ENCODE measurements around the gene RTN4R. TPM values are rescaled to one million over a fixed set of nuclear protein-coding genes. Genes with fewer than 3 reads are reported as not detected.
A peak's percentile ranks its signal among the peaks of the same experiment; 100 is the strongest.

RTN4R gene
- total and polyA plus RNA-seq, 9 of the 15 experiments (the other 6 are each of a cell fraction or from before 2014, with no cell fraction given): 0.04 to 2.8 (median 1.4) TPM; not detected in 3

MicroRNAs encoded within 50 kb of the gene (microRNA counts, 767-probe panel; counts per million panel counts)
- 499 counts per million, percentile 9 among the panel's probes with 10 or more counts for microRNA hsa-miR-1286

Small RNA genes within 50 kb of the gene (microRNA-seq; reads per million reads assigned to microRNA genes)
- 1.7 reads per million, percentile 23 among the genes with 10 or more reads in this experiment for gene MIR1286 (ENCODE audit: borderline microRNAs expressed)

Small RNA genes within 50 kb of the gene (small RNA-seq; reads per million reads assigned to genes)
- gene MIR1286: 1.1 reads per million, percentile 63 among the genes with 10 or more reads in this experiment

Other genes starting within 250 kb of the RTN4R start
Only the 7 nearest of the 11 such genes appear.
- 2,045 and 2,260 TPM in 2 replicates for gene RANBP1, start 152.2 kb downstream of the RTN4R start, total RNA-seq (2014; rRNA removed)
- gene RANBP1, start 152.2 kb downstream of the RTN4R start, total RNA-seq (2014; rRNA removed; fragmentation: Illumina TruSeq; extraction: Trizol): 1,191 and 1,409 TPM in 2 replicates
- 1,591 and 1,659 TPM in 2 replicates for gene RANBP1, start 152.2 kb downstream of the RTN4R start, total RNA-seq (2015; rRNA removed; fragmentation: Illumina TruSeq; extraction: Trizol)
- gene RANBP1, start 152.2 kb downstream of the RTN4R start, total RNA-seq (2021): 1,289 and 1,311 TPM in 2 replicates
- gene RANBP1, start 152.2 kb downstream of the RTN4R start, polyA plus RNA-seq (2011; rRNA removed): 1,082 and 1,351 TPM in 2 replicates
- gene RANBP1, start 152.2 kb downstream of the RTN4R start, polyA plus RNA-seq (2014; fragmentation: Illumina TruSeq; extraction: Trizol): 1,518 and 1,621 TPM in 2 replicates
- gene RANBP1, start 152.2 kb downstream of the RTN4R start, polyA plus RNA-seq (2014; fragmentation: Nextera tagmentation; extraction: Ambion mirVana): 100 to 1,000 TPM; 162 to 207 TPM
- 2,237 and 2,891 TPM in 2 replicates for gene RANBP1, start 152.2 kb downstream of the RTN4R start, polyA plus RNA-seq (2014; rRNA removed)
- gene TRMT2A, start 151.1 kb downstream of the RTN4R start, total RNA-seq (2014; rRNA removed): 203 and 254 TPM in 2 replicates
- 31.5 and 47.4 TPM in 2 replicates for gene TRMT2A, start 151.1 kb downstream of the RTN4R start, total RNA-seq (2014; rRNA removed; fragmentation: Illumina TruSeq; extraction: Trizol)
- 151 and 170 TPM in 2 replicates for gene TRMT2A, start 151.1 kb downstream of the RTN4R start, total RNA-seq (2015; rRNA removed; fragmentation: Illumina TruSeq; extraction: Trizol)
- gene TRMT2A, start 151.1 kb downstream of the RTN4R start, total RNA-seq (2021): 222 and 242 TPM in 2 replicates
- gene TRMT2A, start 151.1 kb downstream of the RTN4R start, polyA plus RNA-seq (2011; rRNA removed): 102 and 189 TPM in 2 replicates
- gene TRMT2A, start 151.1 kb downstream of the RTN4R start, polyA plus RNA-seq (2014; fragmentation: Illumina TruSeq; extraction: Trizol): 140 and 177 TPM in 2 replicates
- gene TRMT2A, start 151.1 kb downstream of the RTN4R start, polyA plus RNA-seq (2014; fragmentation: Nextera tagmentation; extraction: Ambion mirVana): 1 to 10 TPM; 1.6 to 6.6 TPM
- gene TRMT2A, start 151.1 kb downstream of the RTN4R start, polyA plus RNA-seq (2014; rRNA removed): 258 and 265 TPM in 2 replicates
- 16.4 and 27.9 TPM in 2 replicates for gene ZDHHC8, start 136.5 kb downstream of the RTN4R start, total RNA-seq (2014; rRNA removed)
- gene ZDHHC8, start 136.5 kb downstream of the RTN4R start, total RNA-seq (2014; rRNA removed; fragmentation: Illumina TruSeq; extraction: Trizol): 4.5 and 7.5 TPM in 2 replicates
- 9.8 and 11.3 TPM in 2 replicates for gene ZDHHC8, start 136.5 kb downstream of the RTN4R start, total RNA-seq (2015; rRNA removed; fragmentation: Illumina TruSeq; extraction: Trizol)
- 99.5 and 109 TPM in 2 replicates for gene ZDHHC8, start 136.5 kb downstream of the RTN4R start, total RNA-seq (2021)
- gene ZDHHC8, start 136.5 kb downstream of the RTN4R start, polyA plus RNA-seq (2011; rRNA removed): 21.3 and 39.4 TPM in 2 replicates
- 34.6 and 58.2 TPM in 2 replicates for gene ZDHHC8, start 136.5 kb downstream of the RTN4R start, polyA plus RNA-seq (2014; fragmentation: Illumina TruSeq; extraction: Trizol)
- gene ZDHHC8, start 136.5 kb downstream of the RTN4R start, polyA plus RNA-seq (2014; fragmentation: Nextera tagmentation; extraction: Ambion mirVana): under 1 TPM; 0.04 to 0.15 TPM
- 74.5 and 108 TPM in 2 replicates for gene ZDHHC8, start 136.5 kb downstream of the RTN4R start, polyA plus RNA-seq (2014; rRNA removed)
- gene CCDC188, start 117.3 kb downstream of the RTN4R start, total RNA-seq (2014; rRNA removed): not detected in 2 replicates
- gene CCDC188, start 117.3 kb downstream of the RTN4R start, total RNA-seq (2014; rRNA removed; fragmentation: Illumina TruSeq; extraction: Trizol): not detected in 2 replicates
- gene CCDC188, start 117.3 kb downstream of the RTN4R start, total RNA-seq (2015; rRNA removed; fragmentation: Illumina TruSeq; extraction: Trizol): not detected in 2 replicates
- not detected in 2 replicates for gene CCDC188, start 117.3 kb downstream of the RTN4R start, total RNA-seq (2021)
- gene CCDC188, start 117.3 kb downstream of the RTN4R start, polyA plus RNA-seq (2011; rRNA removed): not detected in 2 replicates
- not detected in 2 replicates for gene CCDC188, start 117.3 kb downstream of the RTN4R start, polyA plus RNA-seq (2014; fragmentation: Illumina TruSeq; extraction: Trizol)
- gene CCDC188, start 117.3 kb downstream of the RTN4R start, polyA plus RNA-seq (2014; fragmentation: Nextera tagmentation; extraction: Ambion mirVana): not detected
- not detected in 2 replicates for gene CCDC188, start 117.3 kb downstream of the RTN4R start, polyA plus RNA-seq (2014; rRNA removed)
- 151 and 163 TPM in 2 replicates for gene DGCR6L, start 51.7 kb upstream of the RTN4R start, total RNA-seq (2014; rRNA removed)
- gene DGCR6L, start 51.7 kb upstream of the RTN4R start, total RNA-seq (2014; rRNA removed; fragmentation: Illumina TruSeq; extraction: Trizol): 14.1 and 20.0 TPM in 2 replicates
- 78.1 and 78.6 TPM in 2 replicates for gene DGCR6L, start 51.7 kb upstream of the RTN4R start, total RNA-seq (2015; rRNA removed; fragmentation: Illumina TruSeq; extraction: Trizol)
- 95.3 and 101 TPM in 2 replicates for gene DGCR6L, start 51.7 kb upstream of the RTN4R start, total RNA-seq (2021)
- gene DGCR6L, start 51.7 kb upstream of the RTN4R start, polyA plus RNA-seq (2011; rRNA removed): 51.0 and 88.0 TPM in 2 replicates
- 40.4 and 66.5 TPM in 2 replicates for gene DGCR6L, start 51.7 kb upstream of the RTN4R start, polyA plus RNA-seq (2014; fragmentation: Illumina TruSeq; extraction: Trizol)
- 1 to 10 TPM; 3.6 to 8.1 TPM for gene DGCR6L, start 51.7 kb upstream of the RTN4R start, polyA plus RNA-seq (2014; fragmentation: Nextera tagmentation; extraction: Ambion mirVana)
- gene DGCR6L, start 51.7 kb upstream of the RTN4R start, polyA plus RNA-seq (2014; rRNA removed): 113 and 117 TPM in 2 replicates
- 49.2 and 56.7 TPM in 2 replicates for gene ZNF74, start 125.8 kb upstream of the RTN4R start, total RNA-seq (2014; rRNA removed)
- gene ZNF74, start 125.8 kb upstream of the RTN4R start, total RNA-seq (2014; rRNA removed; fragmentation: Illumina TruSeq; extraction: Trizol): 17.4 and 20.5 TPM in 2 replicates
- 31.5 and 32.5 TPM in 2 replicates for gene ZNF74, start 125.8 kb upstream of the RTN4R start, total RNA-seq (2015; rRNA removed; fragmentation: Illumina TruSeq; extraction: Trizol)
- gene ZNF74, start 125.8 kb upstream of the RTN4R start, total RNA-seq (2021): 53.5 and 55.7 TPM in 2 replicates
- 33.8 and 49.7 TPM in 2 replicates for gene ZNF74, start 125.8 kb upstream of the RTN4R start, polyA plus RNA-seq (2011; rRNA removed)
- gene ZNF74, start 125.8 kb upstream of the RTN4R start, polyA plus RNA-seq (2014; fragmentation: Illumina TruSeq; extraction: Trizol): 22.8 and 24.5 TPM in 2 replicates
- 1 to 10 TPM; 2.4 to 3.7 TPM for gene ZNF74, start 125.8 kb upstream of the RTN4R start, polyA plus RNA-seq (2014; fragmentation: Nextera tagmentation; extraction: Ambion mirVana)
- 37.1 and 62.8 TPM in 2 replicates for gene ZNF74, start 125.8 kb upstream of the RTN4R start, polyA plus RNA-seq (2014; rRNA removed)
- gene SCARF2, start 169.5 kb upstream of the RTN4R start, total RNA-seq (2014; rRNA removed): 0.20 and 0.32 TPM in 2 replicates
- not detected in 2 replicates for gene SCARF2, start 169.5 kb upstream of the RTN4R start, total RNA-seq (2014; rRNA removed; fragmentation: Illumina TruSeq; extraction: Trizol)
- not detected in 2 replicates for gene SCARF2, start 169.5 kb upstream of the RTN4R start, total RNA-seq (2015; rRNA removed; fragmentation: Illumina TruSeq; extraction: Trizol)
- 0.13 and 0.29 TPM in 2 replicates for gene SCARF2, start 169.5 kb upstream of the RTN4R start, total RNA-seq (2021)
- 0.06 and 0.26 TPM in 2 replicates for gene SCARF2, start 169.5 kb upstream of the RTN4R start, polyA plus RNA-seq (2011; rRNA removed)
- not detected in 2 replicates for gene SCARF2, start 169.5 kb upstream of the RTN4R start, polyA plus RNA-seq (2014; fragmentation: Illumina TruSeq; extraction: Trizol)
- gene SCARF2, start 169.5 kb upstream of the RTN4R start, polyA plus RNA-seq (2014; fragmentation: Nextera tagmentation; extraction: Ambion mirVana): not detected
- 0.13 and 0.23 TPM in 2 replicates for gene SCARF2, start 169.5 kb upstream of the RTN4R start, polyA plus RNA-seq (2014; rRNA removed)

All from K562 (cell line).